HCT116 (cell line): ENCODE results near the gene KCNK1. TPM values are rescaled to one million over a fixed set of nuclear protein-coding genes. Genes with fewer than 3 reads are reported as not detected.

Experiments used
- ATAC-seq: fragments of 200-7000 bp; cut with Tn5 transposase; 2 replicates; pipeline ENCODE4 v1.9.1; 2020; ENCODE audit warnings: mild to moderate bottlenecking, moderate library complexity
- BruUV-seq: library from RNA; stranded (reverse); fragments of 400-500 nt; replicated peaks from 2 replicates; lab custom pipeline; 2021; lab: Mats Ljungman, UMichigan
- CTCF ChIA-PET: fragments of 300-600 bp; sonication (Branson Sonifier 250); formaldehyde crosslinking; loops from one replicate; lab custom pipeline; 2021; ENCODE audit warnings: antibody characterized with exemption; lab: Charles Lee
- POLR2A ChIA-PET: fragments of 300-600, 350-600 bp; sonication (Branson Sonifier 250); formaldehyde crosslinking; loops from one replicate; lab custom pipeline; 2021; ENCODE audit warnings: antibody characterized with exemption; lab: Charles Lee
- RAD21 ChIA-PET, 2 experiments: fragments of 300-600 bp; sonication (Branson Sonifier 250); formaldehyde crosslinking; loops; one replicate each; lab custom pipeline; 2023; ENCODE audit warnings: low total read pairs in 2 of 2; ENCODE audit not compliant: uncharacterized antibody in 2 of 2, unreplicated experiment in 2 of 2, low non-redundant PET in 1 of 2; lab: Charles Lee
- DNase-seq: peaks from one replicate; pipeline ENCODE4 v3.0.0-alpha.2; 2010; ENCODE audit warnings: low read depth, low spot score
- H2AFZ ChIP-seq: fragments of 200-600 bp; shearing (Covaris generic), sonication (generic); 2 replicates; pipeline ENCODE4 v1.6.1; 2017; ENCODE audit warnings: low read depth, mixed run types, mixed read lengths, antibody characterized with exemption, low read length; ENCODE audit not compliant: poor library complexity, severe bottlenecking
- H3K27ac ChIP-seq: 2 replicates; pipeline ENCODE4 v1.5.1; 2012; ENCODE audit warnings: low read depth, low read length
- H3K27me3 ChIP-seq: fragments of 200-600 bp; sonication (generic); 2 replicates; pipeline ENCODE4 v1.6.1; 2016; ENCODE audit warnings: mixed run types, low read length, mixed read lengths; ENCODE audit not compliant: insufficient read depth
- H3K36me3 ChIP-seq, 2 experiments: fragments of 200-500 bp in 1 of 2; fragments of 200-600 bp in 1 of 2; sonication (Bioruptor generic) in 1 of 2; sonication (generic) in 1 of 2; 2 replicates each; pipeline versions ENCODE4 v1.5.1 to v1.6.1; 2014 to 2016; ENCODE audit warnings: low read length in 2 of 2, inconsistent platforms in 1 of 2, mixed read lengths in 1 of 2, mixed run types in 1 of 2; ENCODE audit not compliant: insufficient read depth in 2 of 2, control insufficient read depth in 1 of 2
- H3K4me1 ChIP-seq, 2 experiments: fragments of 200-600 bp in 1 of 2; sonication (generic) in 1 of 2; 2 replicates each; pipeline versions ENCODE4 v1.5.1 to v1.6.1; 2012 to 2017; ENCODE audit warnings: low read length in 2 of 2, inconsistent platforms in 1 of 2, mild to moderate bottlenecking in 1 of 2, mixed read lengths in 1 of 2, mixed run types in 1 of 2, moderate library complexity in 1 of 2; ENCODE audit not compliant: insufficient read depth in 2 of 2, control insufficient read depth in 1 of 2
- H3K4me2 ChIP-seq: fragments of 200-600 bp; sonication (generic); 2 replicates; pipeline ENCODE4 v1.6.1; 2017; ENCODE audit warnings: mixed run types, low read length, mixed read lengths
- H3K4me3 ChIP-seq, 2 experiments: fragments of 200-600 bp in 1 of 2; sonication (generic) in 1 of 2; replicated peaks in 1 of 2; 2 replicates each; pipeline ENCODE4 v1.5.1; 2011 to 2016; ENCODE audit warnings: low read length in 2 of 2, control low read depth in 1 of 2, low read depth in 1 of 2, mild to moderate bottlenecking in 1 of 2, mixed read lengths in 1 of 2, mixed run types in 1 of 2
- H3K79me2 ChIP-seq: fragments of 200-600 bp; sonication (generic); 2 replicates; pipeline ENCODE4 v1.6.1; 2017; ENCODE audit warnings: mild to moderate bottlenecking, mixed run types, low read length, moderate library complexity, mixed read lengths; ENCODE audit not compliant: insufficient read depth
- H3K9ac ChIP-seq: fragments of 200-600 bp; sonication (generic); 2 replicates; pipeline ENCODE4 v1.6.1; 2016; ENCODE audit warnings: low read length, mixed read lengths
- H3K9me2 ChIP-seq: fragments of 200-600 bp; sonication (generic), shearing (Covaris generic); 2 replicates; pipeline ENCODE4 v1.6.1; 2017; ENCODE audit warnings: mixed run types, mild to moderate bottlenecking, moderate library complexity; ENCODE audit not compliant: insufficient read depth
- H3K9me3 ChIP-seq, 2 experiments: fragments of 200-500 bp in 1 of 2; fragments of 200-600 bp in 1 of 2; sonication (Bioruptor generic) in 1 of 2; sonication (generic) in 1 of 2; 2 replicates each; pipeline ENCODE4 v1.6.1; 2014 to 2017; ENCODE audit warnings: low read length in 2 of 2, mixed read lengths in 2 of 2, inconsistent platforms in 1 of 2, low read depth in 1 of 2, mild to moderate bottlenecking in 1 of 2, mixed run types in 1 of 2, moderate library complexity in 1 of 2; ENCODE audit not compliant: control insufficient read depth in 1 of 2, insufficient read depth in 1 of 2
- H4K20me1 ChIP-seq: fragments of 200-600 bp; sonication (generic), shearing (Covaris generic); 2 replicates; pipeline ENCODE4 v1.6.1; 2017; ENCODE audit warnings: mixed run types, mild to moderate bottlenecking, moderate library complexity; ENCODE audit not compliant: insufficient read depth
- ATF3 ChIP-seq: IDR thresholded peaks from 2 replicates; pipeline ENCODE4 v1.6.1; 2012
- CBX3 ChIP-seq: IDR thresholded peaks from 2 replicates; pipeline ENCODE4 v1.6.1; 2012; ENCODE audit warnings: low read depth
- CEBPB ChIP-seq: IDR thresholded peaks from 2 replicates; pipeline ENCODE4 v1.6.1; 2012; ENCODE audit warnings: low read depth
- ELF1 ChIP-seq: IDR thresholded peaks from 2 replicates; pipeline ENCODE4 v1.6.1; 2012; ENCODE audit warnings: low read depth, borderline replicate concordance
- JUND ChIP-seq: IDR thresholded peaks from 2 replicates; pipeline ENCODE4 v1.6.1; 2012
- RAD21 ChIP-seq: IDR thresholded peaks from 2 replicates; pipeline ENCODE4 v1.6.1; 2012; ENCODE audit warnings: low read depth, mild to moderate bottlenecking
- SIN3A ChIP-seq: IDR thresholded peaks from 2 replicates; pipeline ENCODE4 v1.6.1; 2012; ENCODE audit warnings: low read depth
- SRF ChIP-seq: IDR thresholded peaks from 2 replicates; pipeline ENCODE4 v1.6.1; 2012; ENCODE audit warnings: low read depth
- TCF7L2 ChIP-seq: IDR thresholded peaks from 2 replicates; pipeline ENCODE4 v1.7.0; 2011; ENCODE audit warnings: borderline replicate concordance, inconsistent platforms; ENCODE audit not compliant: insufficient read depth, insufficient read length; ENCODE audit errors: extremely low read depth
- YY1 ChIP-seq: IDR thresholded peaks from 2 replicates; pipeline ENCODE4 v1.6.1; 2011; ENCODE audit warnings: low read length, low read depth, moderate library complexity, mild to moderate bottlenecking; ENCODE audit not compliant: insufficient replicate concordance; ENCODE audit errors: extremely low read depth
- ZNF274 ChIP-seq: fragments of 200-500 bp; sonication (Bioruptor generic); IDR thresholded peaks from 2 replicates; pipeline ENCODE4 v1.6.1; 2014; ENCODE audit warnings: mild to moderate bottlenecking, low read depth, low read length, inconsistent platforms
- intact Hi-C: fragments of 100-400 bp; cut with micrococcal nuclease; formaldehyde crosslinking; loops from 2 replicates; pipeline ENCODE4 v1.10.0; 2022
- total RNA-seq: library from RNA; stranded (reverse); gene quantifications from one replicate; pipeline ENCODE4 v1.2.1, GENCODE V29; 2021; ENCODE audit not compliant: unreplicated experiment
- TF ChIP-seq, protein P1 (sequence below): IDR thresholded peaks from 2 replicates; pipeline ENCODE4 v1.6.1; 2012
- TF ChIP-seq, protein P2 (sequence below), 3 experiments: fragments of 200-600 bp in 1 of 3; sonication (generic) in 1 of 3; IDR thresholded peaks in 2 of 3; conservative IDR thresholded peaks in 1 of 3; 2 replicates each; pipeline ENCODE4 v1.5.1; 2012 to 2017; ENCODE audit warnings: low read depth in 2 of 3, low read length in 2 of 3, antibody characterized with exemption in 1 of 3, borderline replicate concordance in 1 of 3, control low read depth in 1 of 3, mild to moderate bottlenecking in 1 of 3, mixed read lengths in 1 of 3, mixed run types in 1 of 3, moderate library complexity in 1 of 3; ENCODE audit not compliant: insufficient read depth in 1 of 3

KCNK1 gene
- total RNA-seq, 1 experiment from 2014 or later = 28.4 TPM

DNA sequence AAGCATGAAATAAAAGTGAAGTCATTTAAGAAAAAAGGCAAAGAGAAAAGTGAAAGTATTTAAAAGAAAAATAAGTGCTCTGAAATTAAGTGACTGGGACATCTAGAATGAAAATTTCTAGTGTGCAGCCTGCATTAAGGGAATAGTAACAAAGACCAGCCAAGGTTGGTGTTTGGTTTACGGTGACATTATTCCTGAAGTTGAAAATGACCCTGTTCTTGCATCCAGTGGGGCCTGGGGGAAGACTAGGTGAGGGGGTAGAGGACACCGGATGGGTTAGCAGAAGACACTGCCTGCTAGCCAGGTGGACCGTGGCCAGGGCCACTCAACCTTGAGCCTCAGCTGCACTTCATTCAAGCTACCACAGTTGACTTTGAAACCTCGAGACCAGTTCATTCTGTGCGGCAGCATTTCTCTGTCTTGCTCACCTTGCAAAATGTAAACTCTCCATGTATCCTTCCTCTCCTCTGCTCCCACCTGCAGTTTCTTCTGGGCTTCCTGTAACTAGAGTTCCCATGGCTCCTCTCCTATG lies 14.3 kb upstream of the KCNK1 start:
- no TSS peak for BruUV-seq
- H3K4me2 ChIP-seq = no peak overlapping the region
- no peak overlapping the region for H3K4me3 ChIP-seq
- H3K4me1 ChIP-seq = no peaks in the 10 kb centered on the region
- H3K9me3 ChIP-seq = no peaks in the 10 kb centered on the region
- intact Hi-C loops = no loop called here
- no peak overlapping the region for H3K27ac ChIP-seq
- CTCF ChIA-PET = no interaction called here
- no peak overlapping the region for H3K9ac ChIP-seq
- H3K27me3 ChIP-seq = no peaks in the 10 kb centered on the region
- no peak for ATAC-seq
- no peaks in the 10 kb centered on the region for H3K36me3 ChIP-seq
- H2AFZ ChIP-seq = no peak overlapping the region
- RAD21 ChIA-PET = no interaction called here
- POLR2A ChIA-PET = no interaction called here
- H3K79me2 ChIP-seq = no peaks in the 10 kb centered on the region
- no peaks in the 10 kb centered on the region for H4K20me1 ChIP-seq
- TF ChIP-seq RAD21 (no peak), JUND (no peak), CEBPB (no peak), SRF (no peak), TCF7L2 (no peak), CBX3 (no peak), SIN3A (no peak), YY1 (no peak), ATF3 (no peak), ELF1 (no peak), ZNF274 (no peak)
- TF ChIP-seq, protein P1, sequence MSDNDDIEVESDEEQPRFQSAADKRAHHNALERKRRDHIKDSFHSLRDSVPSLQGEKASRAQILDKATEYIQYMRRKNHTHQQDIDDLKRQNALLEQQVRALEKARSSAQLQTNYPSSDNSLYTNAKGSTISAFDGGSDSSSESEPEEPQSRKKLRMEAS = no peak
- TF ChIP-seq, protein P2, sequence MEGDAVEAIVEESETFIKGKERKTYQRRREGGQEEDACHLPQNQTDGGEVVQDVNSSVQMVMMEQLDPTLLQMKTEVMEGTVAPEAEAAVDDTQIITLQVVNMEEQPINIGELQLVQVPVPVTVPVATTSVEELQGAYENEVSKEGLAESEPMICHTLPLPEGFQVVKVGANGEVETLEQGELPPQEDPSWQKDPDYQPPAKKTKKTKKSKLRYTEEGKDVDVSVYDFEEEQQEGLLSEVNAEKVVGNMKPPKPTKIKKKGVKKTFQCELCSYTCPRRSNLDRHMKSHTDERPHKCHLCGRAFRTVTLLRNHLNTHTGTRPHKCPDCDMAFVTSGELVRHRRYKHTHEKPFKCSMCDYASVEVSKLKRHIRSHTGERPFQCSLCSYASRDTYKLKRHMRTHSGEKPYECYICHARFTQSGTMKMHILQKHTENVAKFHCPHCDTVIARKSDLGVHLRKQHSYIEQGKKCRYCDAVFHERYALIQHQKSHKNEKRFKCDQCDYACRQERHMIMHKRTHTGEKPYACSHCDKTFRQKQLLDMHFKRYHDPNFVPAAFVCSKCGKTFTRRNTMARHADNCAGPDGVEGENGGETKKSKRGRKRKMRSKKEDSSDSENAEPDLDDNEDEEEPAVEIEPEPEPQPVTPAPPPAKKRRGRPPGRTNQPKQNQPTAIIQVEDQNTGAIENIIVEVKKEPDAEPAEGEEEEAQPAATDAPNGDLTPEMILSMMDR (IDR thresholded peaks at IDR 0.05 in 2 of 3, conservative IDR thresholded peaks at IDR 0.05 in 1 of 3; ENCODE audit: borderline replicate concordance in 1 of 3, insufficient read depth in 1 of 3, low read depth in 2 of 3, low read length in 2 of 3) = no peak
- TF ChIP-seq, all 23 proteins: peak for 0
- DNase-seq = no peak
- no peaks in the 10 kb centered on the region for H3K9me2 ChIP-seq
